Activated CD8-positive, alpha-beta memory T cell treated with anti-CD3 and anti-CD28 coated beads for 4 hours (primary cell): ENCODE measurements around the gene FBXW11.
A peak's percentile ranks its signal among the peaks of the same experiment; 100 is the strongest.
"Not testable (repeated sequence)": the region's sequence is repeated elsewhere in the genome, so short reads cannot be mapped to it uniquely, and the experiment has no call there.

Experiments used
- DNase-seq, 2 donors: peaks; one replicate each; pipeline ENCODE4 v3.0.0-alpha.2; 2020; ENCODE audit warnings: low read depth in 2 of 2

Gene FBXW11

GRCh38 chr5:171913987-171914273, 92.5 kb downstream of the FBXW11 start:
- no peak for DNase-seq

DNA sequence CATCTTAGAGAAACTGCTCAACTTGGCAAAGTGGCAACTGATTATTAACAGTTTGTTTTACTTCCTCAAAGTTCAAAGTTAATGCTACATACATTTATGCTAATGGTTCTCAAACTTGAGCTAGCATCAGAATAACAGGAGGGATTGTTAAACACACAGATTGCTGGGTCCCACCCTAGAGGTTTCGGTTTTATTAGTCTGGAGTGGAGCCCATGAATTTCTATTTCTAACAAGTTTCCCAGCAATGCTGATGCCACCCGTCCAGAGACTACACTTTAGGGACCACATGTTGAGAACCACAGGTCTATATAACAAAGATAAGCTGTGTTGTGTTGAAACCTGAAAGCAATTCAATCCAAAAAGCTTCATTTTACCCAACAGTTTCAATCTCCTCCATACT, 95.3 kb downstream of the FBXW11 start:
- no peak for DNase-seq

GRCh38 chr5:171908638-171909037, 97.8 kb downstream of the FBXW11 start:
- DNase-seq, result no peak

DNA sequence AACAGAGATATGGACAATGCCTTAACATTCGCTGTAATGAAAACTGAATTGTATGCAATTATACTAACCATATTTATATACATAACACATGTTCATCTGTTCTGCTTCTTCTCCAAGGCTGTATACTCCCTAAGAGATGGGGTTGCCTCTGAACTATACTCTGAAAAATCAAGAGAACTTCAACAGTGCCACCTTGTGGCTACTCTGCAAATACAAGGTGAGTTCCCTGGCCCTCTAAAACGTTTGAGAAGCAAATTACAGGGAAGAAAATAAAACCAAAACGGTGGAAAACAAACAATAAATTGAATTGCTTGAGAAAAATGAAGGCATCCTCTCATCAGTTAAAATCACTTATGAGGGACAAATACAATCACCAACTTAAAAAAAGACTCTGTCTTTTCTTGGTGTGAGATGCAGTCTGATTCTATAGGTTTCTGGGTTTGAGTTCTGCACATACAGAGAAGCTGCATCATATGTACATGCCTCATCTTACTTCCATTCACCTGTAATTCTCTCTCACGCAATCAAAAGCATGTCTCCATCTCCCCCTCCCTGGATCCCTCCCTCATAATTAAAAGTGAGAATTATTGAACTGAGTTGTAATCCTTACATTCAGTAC, 98.6 kb downstream of the FBXW11 start:
- DNase-seq, result peak in 1 of 2 donors; percentile 21

- DNase-seq, result no peak
Observed at GRCh38 chr5:171906703-171907590, 99.5 kb downstream of the FBXW11 start.

GRCh38 chr5:171906066-171906570, 100.3 kb downstream of the FBXW11 start:
- no peak for DNase-seq

GRCh38 chr5:171904886-171905285, 101.6 kb downstream of the FBXW11 start:
- DNase-seq, result no peak

- no peak for DNase-seq
Observed at GRCh38 chr5:171901764-171902163, 104.7 kb downstream of the FBXW11 start.

GRCh38 chr5:171899792-171900191, 106.6 kb downstream of the FBXW11 start:
- DNase-seq, result no peak

GRCh38 chr5:171898879-171899278, 107.6 kb downstream of the FBXW11 start:
- DNase-seq, result no peak

DNA sequence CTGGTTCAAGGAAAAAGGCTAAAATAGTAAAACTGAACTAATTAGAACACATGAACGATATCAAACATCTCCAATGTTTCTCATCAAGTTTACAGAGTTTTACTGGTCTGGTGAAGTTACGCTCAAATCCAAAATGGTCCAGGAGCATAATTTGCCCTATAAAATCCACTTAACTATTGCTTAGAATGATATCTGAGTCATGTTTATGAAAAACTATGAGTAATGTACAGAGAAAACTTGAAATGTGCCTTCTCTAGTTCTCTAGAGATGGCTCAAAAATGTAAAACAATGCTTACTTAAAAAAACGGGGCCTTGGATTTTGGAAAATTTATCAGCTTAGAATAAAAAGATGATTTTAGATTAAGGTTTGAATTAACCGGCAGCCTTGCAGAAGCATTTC, 108.1 kb downstream of the FBXW11 start:
- DNase-seq, result no peak

GRCh38 chr5:171897231-171897630, 109.2 kb downstream of the FBXW11 start:
- DNase-seq, result no peak

GRCh38 chr5:171895081-171895480, 111.4 kb downstream of the FBXW11 start:
- no peak for DNase-seq

DNA sequence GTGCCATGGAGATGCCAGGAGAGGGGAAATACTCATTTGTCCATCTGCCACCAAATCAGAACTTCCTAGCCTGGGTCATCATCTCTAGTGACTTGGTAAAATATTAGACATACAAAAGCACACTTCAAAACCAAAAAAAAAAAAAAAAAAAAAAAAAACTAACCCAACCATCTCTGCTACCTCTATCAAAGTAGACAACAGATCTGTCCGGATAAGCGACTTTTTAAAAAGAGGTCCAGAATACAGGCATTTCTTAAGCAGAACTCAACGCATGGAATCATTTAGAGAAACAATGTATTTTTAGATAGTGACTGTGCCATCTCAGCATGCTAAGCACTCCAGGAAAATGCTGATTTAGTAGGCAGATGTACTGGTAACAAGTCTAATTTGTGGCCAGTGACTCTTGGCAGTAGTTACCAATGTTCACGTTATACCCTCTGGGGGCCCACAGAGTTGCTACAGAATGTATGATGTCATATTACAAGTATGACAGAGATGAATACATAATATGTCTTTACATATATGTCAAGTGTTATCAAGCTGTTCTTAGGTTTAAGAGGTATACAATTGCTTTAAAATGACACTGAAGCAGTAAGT, 113.0 kb downstream of the FBXW11 start:
- DNase-seq, result no peak

- no peak for DNase-seq
Observed at GRCh38 chr5:171891595-171891994, 114.8 kb downstream of the FBXW11 start.

- no peak for DNase-seq
Observed at GRCh38 chr5:171891150-171891549, 115.3 kb downstream of the FBXW11 start.

DNA sequence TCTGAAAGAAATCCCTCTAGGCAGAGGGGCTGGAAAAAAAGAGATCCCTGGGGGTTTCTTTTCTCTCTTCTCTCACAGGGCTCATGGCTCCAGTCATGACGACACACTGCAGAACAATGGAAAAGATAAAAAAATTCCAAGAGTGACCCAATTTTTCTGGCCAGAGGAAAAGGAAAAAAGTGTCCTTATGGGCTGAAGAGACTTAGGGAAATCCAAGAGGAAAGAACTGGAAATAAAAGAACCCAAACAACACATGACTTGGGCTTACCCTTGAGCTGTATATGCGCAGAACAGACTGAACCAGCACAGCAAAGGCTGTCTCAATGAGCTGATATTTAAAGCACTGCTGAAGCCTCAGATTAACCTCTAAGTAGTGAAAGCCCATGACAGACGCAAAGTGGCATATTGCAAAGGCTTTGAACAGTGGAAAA, 118.4 kb downstream of the FBXW11 start:
- no peak for DNase-seq

- not testable (repeated sequence) for DNase-seq
Observed at GRCh38 chr5:171886037-171886436, 120.4 kb downstream of the FBXW11 start.

DNA sequence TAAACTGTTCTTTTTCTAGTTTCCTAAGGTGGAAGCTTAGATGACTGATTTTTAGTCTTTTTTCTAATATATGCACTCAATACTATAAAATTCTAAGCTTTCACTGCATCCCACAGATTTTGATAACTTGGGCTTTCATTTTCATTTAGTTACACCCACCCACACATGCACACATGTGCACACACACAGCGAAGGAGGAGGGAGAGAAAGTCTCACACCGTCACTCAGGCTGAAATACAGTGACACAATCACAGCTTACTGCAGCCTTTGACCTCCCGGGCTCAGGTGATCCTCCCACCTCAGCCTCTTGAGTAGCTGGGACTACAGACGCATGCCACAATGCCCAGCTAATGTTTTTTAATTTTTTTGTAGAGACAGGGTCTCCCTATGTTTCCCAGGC, 124.3 kb downstream of the FBXW11 start:
- no peak for DNase-seq

DNA sequence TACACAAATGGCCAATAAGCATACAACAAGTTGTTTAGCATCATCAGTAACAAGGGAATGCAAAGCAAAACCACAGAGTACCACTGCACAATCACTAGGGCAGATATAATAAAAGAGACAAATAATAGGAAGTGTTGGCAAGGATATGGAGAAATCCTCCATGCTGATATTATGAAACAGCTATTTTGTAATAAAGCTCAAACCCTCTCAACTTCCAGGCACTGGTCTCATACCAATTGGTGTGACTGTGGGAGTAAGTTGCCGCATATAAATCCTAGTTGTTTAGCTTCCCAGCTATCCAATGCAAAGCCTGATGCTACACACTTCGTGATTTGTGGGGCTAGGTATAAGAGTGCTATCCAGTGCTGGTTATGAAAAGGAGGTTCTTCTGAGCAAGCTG, 132.2 kb downstream of the FBXW11 start:
- DNase-seq, result no peak

DNA sequence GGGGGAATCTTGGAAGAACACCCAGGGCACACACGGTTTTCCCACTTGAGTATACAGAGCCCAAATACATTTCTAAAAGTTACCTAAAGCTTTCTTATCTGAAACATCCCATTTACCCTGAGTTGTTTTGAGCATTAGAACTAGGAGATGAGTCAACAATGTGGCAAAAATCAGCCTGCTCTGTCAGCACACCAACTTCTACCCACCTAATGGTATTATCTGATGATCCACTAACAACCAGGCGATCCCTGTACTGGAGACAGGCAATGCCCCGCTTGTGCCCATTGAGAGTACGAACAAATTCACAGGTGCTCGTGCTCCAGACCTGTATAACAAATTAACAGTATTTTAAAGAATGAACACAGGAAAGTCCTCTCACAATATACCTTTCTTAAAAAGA, 133.8 kb downstream of the FBXW11 start:
- no peak for DNase-seq

- no peak for DNase-seq
Observed at GRCh38 chr5:171871711-171872110, 134.7 kb downstream of the FBXW11 start.

DNA sequence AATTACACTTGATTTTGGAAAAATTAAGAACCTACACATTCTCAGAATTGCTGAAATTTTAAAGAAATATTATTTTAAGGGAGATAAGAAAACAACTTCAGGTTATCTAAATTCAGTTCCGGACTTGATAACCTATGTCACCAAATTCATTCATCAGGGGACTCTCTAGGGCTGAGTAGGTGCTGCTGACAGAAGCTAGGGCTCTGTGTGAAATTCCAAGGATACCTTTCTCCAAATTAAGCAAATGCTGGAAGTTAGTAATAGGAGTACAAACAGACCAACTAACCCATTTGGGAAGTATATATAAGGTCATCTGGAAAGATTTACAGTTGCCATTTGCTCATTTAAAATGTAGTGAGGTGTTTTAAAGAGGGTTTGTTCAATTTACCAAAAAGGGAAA, 136.5 kb downstream of the FBXW11 start:
- DNase-seq, result no peak
